Suppressor macrophage treated with lipopolysaccharide for 4 hours (primary cell): ENCODE measurements around the gene OR52B4.
"Not testable (repeated sequence)": the region's sequence is repeated elsewhere in the genome, so short reads cannot be mapped to it uniquely, and the experiment has no call there.

Experiments
- DNase-seq: peaks from one replicate; pipeline ENCODE4 v3.0.0-alpha.2; 2020

The OR52B4 gene

DNA sequence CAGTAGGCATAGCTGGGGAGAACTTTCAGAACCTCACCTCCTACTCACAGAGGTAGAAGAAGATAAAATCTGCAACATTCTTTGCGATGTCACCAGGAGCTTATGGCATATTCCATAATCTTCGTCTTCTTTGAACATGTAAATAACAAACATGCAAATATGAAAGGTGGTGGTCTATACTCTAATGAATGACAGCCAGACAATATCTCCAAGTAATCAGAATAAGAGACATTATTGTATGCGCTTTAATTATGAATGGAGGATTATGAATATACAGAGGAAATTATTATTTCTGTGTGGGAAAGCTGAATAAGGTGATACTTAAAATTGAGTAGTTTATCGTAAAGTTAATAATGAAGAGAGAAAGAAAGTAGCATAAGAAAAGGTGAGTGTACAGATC, at the start of gene OR52B4:
Gene OR52B4 (minus strand): TSS at position 101 of the 400 bp plus-strand sequence. CDS start 91 bp downstream, at position 10.
- no peak for DNase-seq

DNA sequence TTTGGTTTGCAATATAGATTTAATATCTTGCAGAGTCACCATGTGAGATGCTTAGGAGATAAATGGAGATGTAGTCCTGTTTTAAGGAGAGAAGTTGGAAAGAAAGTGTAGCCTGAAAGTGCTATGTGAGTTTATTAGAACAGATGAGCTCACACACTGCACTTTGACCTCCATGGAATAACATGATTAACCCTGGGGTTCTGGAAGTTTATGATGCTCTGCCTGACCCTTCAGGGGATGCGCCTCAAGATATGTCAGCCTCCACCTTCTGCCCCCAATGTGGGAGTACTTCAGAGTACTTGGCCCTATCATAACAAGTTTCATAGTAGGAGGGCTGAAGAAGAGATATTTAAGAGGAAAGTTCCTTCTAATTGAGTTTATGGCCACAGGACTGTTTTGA, 48.6 kb upstream of the OR52B4 start:
- DNase-seq = no peak

DNA sequence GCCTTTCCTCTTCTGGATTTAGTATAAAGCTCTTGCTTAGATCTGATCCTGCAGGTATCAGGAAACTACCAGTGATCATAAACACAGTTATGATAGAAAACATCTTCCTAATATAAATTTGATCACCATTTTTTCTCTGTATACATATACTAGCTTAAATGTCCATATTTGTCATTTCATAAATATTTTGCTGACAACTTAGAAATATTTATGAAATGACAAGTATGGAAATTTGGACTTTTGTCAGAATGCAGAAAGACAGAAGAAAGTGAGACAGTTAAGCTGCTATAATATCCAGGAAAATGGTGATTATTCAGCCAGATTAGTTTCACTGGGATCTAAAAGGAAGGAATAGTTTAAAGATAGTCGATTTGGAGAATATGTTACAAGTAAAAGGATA, 48.1 kb upstream of the OR52B4 start:
- DNase-seq = no peak

DNA sequence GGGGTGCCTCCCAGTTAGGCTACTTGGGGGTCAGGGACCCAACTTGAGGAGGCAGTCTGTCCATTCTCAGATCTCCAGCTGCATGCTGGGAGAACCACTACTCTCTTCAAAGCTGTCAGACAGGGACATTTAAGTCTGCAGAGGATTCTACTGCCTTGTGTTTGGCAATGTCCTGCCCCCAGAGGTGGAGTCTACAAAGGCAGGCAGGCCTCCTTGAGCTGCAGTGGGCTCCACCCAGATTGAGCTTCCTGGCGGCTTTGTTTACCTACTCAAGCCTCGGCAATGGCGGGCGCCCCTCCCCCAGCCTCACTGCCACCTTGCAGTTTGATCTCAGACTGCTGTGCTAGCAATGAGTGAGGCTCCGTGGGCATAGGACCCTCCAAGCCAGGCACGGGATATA, 38.0 kb upstream of the OR52B4 start:
- not testable (repeated sequence) for DNase-seq

DNA sequence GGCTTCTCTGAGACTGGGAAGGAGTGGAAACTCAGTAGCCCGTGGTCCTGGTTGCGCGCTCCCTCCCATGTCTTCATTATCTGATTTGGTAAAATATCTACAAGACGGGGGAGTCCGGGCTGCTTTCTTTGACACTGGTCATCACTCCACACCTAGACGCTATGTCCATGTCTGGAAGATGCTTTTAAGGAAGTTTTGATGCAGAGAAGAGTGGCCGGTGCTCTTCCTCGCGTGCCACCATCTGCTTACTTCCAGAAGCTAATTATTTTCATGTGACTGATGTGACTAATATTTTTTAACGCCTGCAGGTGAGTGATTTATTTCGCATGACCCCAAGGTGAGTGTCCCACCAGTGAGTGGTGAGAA, 25.7 kb upstream of the OR52B4 start:
- no peak for DNase-seq

DNA sequence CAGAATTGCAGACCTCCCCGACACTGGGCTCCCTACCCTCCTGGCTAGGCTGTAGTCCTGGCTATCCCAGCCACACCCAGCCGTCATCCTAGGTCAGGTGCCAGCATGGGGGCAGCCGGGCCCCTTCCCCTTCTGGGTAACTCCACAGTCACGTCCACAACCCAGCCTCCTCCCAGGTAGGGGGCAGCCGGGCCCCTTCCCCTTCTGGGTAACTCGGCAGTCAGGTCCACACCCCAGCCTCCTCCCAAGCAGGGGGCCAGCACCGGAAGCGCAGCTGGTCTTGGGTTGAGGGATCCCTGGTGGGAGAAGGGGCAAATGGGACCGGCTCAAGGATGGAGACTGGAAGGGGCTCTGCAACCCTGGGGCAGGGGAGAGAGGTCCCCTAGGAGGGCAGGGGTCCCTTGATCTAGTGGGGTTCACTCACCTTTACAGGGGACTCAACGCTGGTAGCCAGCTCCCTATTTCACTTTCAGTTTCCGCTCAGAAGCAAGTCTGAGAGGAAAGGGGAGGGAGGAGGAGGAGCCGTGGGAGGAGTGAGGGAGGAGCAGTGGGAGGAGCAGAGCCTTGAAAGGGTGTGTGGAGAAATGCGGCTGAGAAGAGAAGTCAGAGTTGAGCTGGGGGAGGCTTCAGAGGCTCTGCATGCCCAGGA, 25.1 kb upstream of the OR52B4 start, which contains the start of gene TRIM21:
Gene TRIM21 (minus strand): TSS at position 494 of the 649 bp plus-strand sequence. CDS start 3,293 bp downstream, outside the sequence.
- peak; percentile 92 for DNase-seq

DNA sequence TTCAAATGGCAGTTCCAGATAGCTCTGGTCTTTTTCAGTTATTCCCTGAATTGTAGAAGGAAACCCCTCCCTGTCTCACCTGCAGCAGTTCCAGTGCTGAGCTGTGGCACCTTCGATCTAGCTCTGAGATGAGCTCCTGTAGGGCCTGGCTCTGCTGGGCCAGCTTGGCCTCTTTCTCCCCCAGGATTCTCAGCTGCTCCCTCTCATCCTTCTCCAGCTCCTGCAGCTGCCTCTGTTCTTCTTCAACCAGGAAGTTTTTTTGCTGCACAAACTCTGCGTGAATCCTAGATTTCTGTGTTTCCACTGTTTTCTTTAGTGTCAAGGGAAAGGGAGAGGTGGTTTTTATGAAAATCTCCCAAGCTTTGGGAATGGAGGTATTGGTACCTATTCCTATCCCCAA, 20.0 kb upstream of the OR52B4 start:
- DNase-seq = no peak

DNA sequence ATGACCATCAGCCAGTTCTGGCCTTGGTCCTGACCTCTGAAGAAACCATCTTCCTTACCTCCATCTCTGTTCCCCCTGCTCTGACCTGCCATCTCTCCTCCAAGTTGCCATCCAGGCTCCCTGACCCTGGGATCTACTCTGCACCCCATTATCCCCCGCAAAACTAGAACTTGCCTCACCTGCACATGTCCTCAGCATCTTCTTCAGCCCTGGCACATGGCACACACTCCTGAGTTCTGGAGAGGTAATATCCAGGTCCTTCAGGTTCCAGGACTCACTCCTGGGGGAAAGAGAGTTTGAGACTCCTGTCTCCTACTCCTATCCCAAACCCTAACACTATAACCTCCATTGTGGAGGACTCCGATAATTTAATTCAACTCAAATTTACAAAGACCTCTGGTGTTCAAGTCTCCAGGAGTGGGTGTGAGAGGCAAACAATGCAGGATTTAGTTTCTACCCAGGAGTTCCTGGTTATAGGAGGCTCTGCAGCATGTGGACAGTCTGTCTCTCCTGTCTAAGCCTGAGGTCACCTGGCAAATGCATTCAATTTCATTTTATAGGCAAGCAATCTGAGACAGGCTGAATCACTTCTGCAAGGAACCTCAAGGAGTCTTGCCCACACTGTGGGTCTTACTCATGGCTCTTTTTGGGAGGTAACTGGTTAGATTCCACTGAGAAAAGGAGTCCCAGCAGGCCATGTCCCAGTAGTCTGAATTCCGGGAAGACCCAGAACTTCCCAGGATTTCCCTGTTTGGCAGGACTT, 18.0 kb upstream of the OR52B4 start:
- no peak for DNase-seq

DNA sequence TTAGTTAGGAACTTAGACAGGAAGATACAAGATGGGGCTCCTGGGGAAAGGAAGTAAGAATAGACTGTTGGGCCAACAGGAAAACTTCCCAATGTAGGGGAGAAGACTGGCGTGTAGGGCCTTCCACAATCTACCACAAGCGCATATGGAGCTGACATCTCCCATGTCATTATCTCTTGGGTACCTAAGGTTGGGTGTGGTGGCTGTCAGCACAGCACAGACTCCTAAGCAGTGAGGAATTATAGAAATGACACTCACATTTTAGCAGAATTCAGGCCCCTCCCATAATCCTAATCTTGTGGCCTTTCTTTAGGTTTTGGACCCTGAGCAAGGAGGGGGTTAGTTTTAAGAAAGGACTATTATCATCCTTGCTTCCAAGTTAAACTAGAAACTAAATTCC, 13.7 kb upstream of the OR52B4 start:
- DNase-seq = no peak

DNA sequence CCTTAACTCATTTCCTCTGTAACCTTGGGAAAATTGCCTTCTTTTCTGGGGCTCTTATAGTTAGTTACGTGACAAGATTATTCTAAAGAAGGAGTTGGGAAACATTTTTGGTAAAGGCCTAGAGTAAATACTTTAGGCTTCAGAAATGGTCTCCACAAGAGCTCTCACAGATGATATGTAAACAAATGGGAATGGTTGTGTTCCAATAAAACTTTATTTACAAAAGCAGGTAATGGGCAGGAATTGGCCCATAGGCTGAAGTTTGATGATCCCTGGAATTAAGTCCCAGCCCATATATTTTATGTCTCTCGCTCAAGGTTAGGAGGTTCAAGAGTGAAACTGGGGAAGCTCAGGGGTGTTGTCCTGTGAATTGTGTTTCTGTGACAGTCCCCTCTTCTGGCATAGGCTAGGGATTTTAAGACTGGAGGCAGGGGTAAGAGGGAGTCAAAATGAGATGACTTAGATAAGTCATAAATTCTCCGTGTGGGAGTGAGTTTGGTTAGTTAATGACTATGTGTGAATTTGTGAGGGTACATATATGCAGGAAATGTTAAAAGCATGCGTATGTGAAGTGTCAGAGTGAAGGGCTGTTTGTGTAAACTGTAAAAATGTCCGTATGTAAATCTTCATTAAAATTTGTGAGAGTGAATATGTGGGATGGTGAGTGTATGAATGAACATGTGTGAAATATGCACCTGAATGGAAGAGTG, 7.4 kb upstream of the OR52B4 start:
- no peak for DNase-seq

DNA sequence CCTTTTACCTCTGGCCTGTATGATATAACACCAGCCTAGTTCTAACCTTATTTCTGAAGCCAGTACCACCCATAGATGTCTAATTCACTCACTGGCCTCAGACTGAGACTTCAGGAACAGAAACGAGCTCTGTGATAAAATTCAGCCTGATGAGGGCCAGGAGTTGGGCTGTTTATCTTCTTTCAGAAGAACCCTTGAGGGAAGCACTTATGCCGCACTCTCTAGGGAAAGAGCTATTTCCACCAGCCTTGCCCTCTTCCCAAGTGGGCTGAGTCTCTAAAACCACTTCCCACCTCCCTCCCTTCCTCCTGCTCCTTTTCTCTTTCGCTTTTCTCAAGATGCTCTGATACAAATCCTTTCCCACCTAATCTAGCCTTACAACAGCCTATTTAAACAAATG, 2.0 kb upstream of the OR52B4 start:
- no peak for DNase-seq

DNA sequence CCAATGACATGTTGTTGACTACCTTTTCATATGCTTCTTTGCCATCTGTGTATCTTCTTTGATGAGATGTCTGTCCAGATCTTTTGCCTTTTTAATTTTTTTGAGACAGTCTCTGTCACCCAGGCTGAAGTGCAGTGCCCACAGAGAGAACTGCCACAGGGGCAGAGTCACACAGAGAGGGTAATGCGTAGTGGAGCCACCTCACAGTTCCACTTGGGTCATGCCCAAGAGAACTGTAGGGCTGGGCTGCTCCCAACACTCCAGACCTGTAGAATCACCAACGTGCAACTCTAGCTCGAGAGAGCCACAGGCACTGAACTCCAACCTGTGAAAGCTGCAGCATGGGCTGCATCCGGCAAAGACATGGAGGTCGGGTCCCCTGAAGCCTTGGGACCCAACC, 20.0 kb downstream of the OR52B4 start:
- DNase-seq = not testable (repeated sequence)

DNA sequence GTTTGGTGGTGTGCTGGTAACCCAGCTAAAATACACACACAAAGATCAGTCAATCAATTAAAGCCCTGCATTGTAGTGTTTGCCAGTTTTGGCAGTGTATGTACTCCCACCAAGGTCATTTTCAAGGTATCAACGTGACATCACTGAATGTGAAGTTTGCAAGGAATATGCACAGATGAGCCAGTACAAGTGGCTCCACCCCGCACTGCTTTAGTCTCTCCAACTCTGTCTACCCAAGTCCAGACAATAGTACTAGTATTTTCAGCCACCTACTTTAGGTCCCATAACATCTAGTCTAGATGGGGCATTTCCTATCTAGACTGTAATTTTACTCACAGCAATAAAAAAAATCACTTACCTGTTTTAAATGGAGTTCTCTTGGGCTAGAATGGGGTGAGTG, 22.8 kb downstream of the OR52B4 start:
- DNase-seq = not testable (repeated sequence)

DNA sequence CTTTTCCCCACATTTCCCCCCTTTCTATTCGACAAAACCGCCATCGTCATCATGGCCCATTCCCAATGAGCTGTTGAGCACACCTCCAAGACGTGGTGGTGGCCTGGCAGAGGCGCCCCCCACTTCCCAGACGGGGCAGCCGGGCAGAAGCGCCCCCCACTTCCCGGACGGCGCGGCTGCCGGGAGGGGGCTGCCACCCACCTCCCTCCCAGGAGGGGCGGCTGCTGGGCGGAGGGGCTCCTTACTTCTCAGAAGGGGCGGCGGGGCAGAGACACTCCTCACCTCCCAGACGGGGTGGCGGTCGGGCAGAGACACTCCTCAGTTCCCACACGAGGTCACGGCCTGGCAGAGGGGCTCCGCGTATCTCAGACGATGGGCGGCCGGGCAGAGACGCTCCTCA, 33.8 kb downstream of the OR52B4 start:
- not testable (repeated sequence) for DNase-seq
